ENCODE measurements around the gene CISD3. TPM values are rescaled to one million over a fixed set of nuclear protein-coding genes. Genes with fewer than 3 reads are reported as not detected.

CISD3 gene
- total and polyA plus RNA-seq, 2 of the 8 experiments (the other 6 are each of a cell fraction or from before 2014, with no cell fraction given): 9.4 to 11.1 TPM

DNA sequence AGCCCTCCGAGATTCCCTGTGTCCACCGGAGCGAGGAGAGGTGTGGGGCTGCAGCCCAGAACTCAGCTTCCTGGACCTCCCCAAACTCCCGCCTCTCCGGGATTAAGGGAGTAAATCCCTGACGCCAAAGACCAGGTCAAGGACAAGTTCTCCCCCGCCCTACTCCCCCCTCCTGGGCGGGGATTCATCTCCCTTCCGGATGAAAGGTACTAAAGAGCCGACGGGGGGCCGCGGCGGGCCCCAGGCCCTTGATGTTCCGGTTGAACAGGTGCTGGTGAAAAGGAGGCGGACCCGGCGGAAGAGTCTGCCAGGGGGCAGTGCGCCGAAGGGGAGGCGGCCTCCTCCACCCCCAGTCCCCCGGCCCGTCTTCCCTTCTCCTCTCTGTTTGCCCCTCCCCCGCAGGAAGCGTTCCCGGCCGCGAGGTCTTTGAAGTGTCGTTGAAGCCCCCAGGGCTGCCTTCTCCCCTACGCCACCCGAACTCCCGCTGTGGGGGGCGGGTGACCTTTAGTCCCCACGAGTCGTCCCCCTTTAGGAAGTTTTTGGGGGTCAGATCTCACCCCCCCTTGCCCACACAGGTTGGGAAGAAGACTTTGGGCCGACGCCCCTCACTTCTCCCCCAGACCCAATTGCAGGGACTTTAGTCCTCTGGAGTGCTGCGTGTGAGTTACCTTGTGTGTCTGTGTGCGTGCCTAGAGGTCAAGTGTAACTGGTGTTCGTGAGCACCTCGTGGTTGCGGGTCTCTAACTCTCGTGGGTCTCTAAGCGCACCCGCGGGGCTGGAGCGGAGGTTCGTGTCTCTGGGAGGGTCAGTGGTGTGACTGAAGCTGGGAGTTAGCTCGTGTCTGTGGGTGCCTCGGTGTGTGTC lies 26.2 kb upstream of the CISD3 start (continued):
- TF ChIP-seq RXRA (IDR thresholded peaks at IDR 0.05; ENCODE audit: insufficient read depth, low read depth, low read length) (peak; percentile 65; the same call in 1 of the 2 replicates), GABPA (IDR thresholded peaks at IDR 0.05; ENCODE audit: borderline replicate concordance, insufficient read depth, low read length) (no peak), CHD2 (IDR thresholded peaks at IDR 0.05; ENCODE audit: low read length) (peak; percentile 52; the same call in 1 of the 2 replicates), NRF1 (IDR thresholded peaks at IDR 0.05; ENCODE audit: low read depth, low read length) (no peak), KDM1A (IDR thresholded peaks at IDR 0.05; ENCODE audit: borderline replicate concordance, low read length) (peak; percentile 11; the same call in 1 of the 2 replicates), POLR2A (IDR thresholded peaks at IDR 0.05; ENCODE audit: control extremely low read depth in 1 of 2, low read depth in 2 of 2, low read length in 2 of 2) (no peak), SAP30 (IDR thresholded peaks at IDR 0.05; ENCODE audit: insufficient read depth, insufficient replicate concordance, low read length) (peak; percentile 24), SP4 (IDR thresholded peaks at IDR 0.05; ENCODE audit: low read length) (0 out of 2 replicates have a peak, but pooled peaks have one; percentile 25), TCF12 (IDR thresholded peaks at IDR 0.05; ENCODE audit: low read depth, low read length) (peak; percentile 96), SIN3A (conservative IDR thresholded peaks at IDR 0.05 in 1 of 2, IDR thresholded peaks at IDR 0.05 in 1 of 2; ENCODE audit: low read depth in 1 of 2, low read length in 2 of 2) (peak; percentile 25 to 81; a peak in 2 of 4 replicates), ZNF274 (IDR thresholded peaks at IDR 0.05; ENCODE audit: borderline replicate concordance, extremely low read depth, low read length) (no peak), FOSL1 (IDR thresholded peaks at IDR 0.05; ENCODE audit: insufficient read depth, low read depth, low read length) (no peak), CHD1 (IDR thresholded peaks at IDR 0.05; ENCODE audit: low read depth, low read length) (no peak), CBX8 (IDR thresholded peaks at IDR 0.05; ENCODE audit: borderline replicate concordance, low read depth, low read length) (no peak), CTBP2 (IDR thresholded peaks at IDR 0.05; ENCODE audit: borderline replicate concordance, insufficient read depth, insufficient read length, low read length) (peak; percentile 97), CREB1 (IDR thresholded peaks at IDR 0.05) (no peak), SIX5 (IDR thresholded peaks at IDR 0.05; ENCODE audit: low read depth, low read length) (no peak), HDAC2 (IDR thresholded peaks at IDR 0.05; ENCODE audit: borderline replicate concordance in 1 of 2, low read depth in 2 of 2, low read length in 2 of 2) (peak; percentile 61 to 76; a peak in 1 of 4 replicates), EGR1 (IDR thresholded peaks at IDR 0.05; ENCODE audit: borderline replicate concordance, low read depth, low read length) (peak; percentile 67; the same call in 1 of the 2 replicates)
- TF ChIP-seq, protein P1, sequence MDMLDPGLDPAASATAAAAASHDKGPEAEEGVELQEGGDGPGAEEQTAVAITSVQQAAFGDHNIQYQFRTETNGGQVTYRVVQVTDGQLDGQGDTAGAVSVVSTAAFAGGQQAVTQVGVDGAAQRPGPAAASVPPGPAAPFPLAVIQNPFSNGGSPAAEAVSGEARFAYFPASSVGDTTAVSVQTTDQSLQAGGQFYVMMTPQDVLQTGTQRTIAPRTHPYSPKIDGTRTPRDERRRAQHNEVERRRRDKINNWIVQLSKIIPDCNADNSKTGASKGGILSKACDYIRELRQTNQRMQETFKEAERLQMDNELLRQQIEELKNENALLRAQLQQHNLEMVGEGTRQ (IDR thresholded peaks at IDR 0.05; ENCODE audit: low read length): no peak
- TF ChIP-seq, protein P2, sequence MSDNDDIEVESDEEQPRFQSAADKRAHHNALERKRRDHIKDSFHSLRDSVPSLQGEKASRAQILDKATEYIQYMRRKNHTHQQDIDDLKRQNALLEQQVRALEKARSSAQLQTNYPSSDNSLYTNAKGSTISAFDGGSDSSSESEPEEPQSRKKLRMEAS (IDR thresholded peaks at IDR 0.05): peak; percentile 41; the same call in 1 of the 2 replicates

All from H1 (cell line).